ENCODE data around the gene ADAMTSL4. TPM values are rescaled to one million over a fixed set of nuclear protein-coding genes. Genes with fewer than 3 reads are reported as not detected.
A peak's percentile ranks its signal among the peaks of the same experiment; 100 is the strongest.

The ADAMTSL4 gene
- total and polyA plus RNA-seq, 9 of the 15 experiments (the other 6 are each of a cell fraction or from before 2014, with no cell fraction given) = 12.7 to 212 (median 35.6) TPM

GRCh38 chr1:150604226-150604588 lies 55.0 kb downstream of the ADAMTSL4 start (continued):
- TF ChIP-seq ELF4 (CRISPR knock-in tag; IDR thresholded peaks at IDR 0.05) = no peak
- no peak for TF ChIP-seq FOXJ3 (CRISPR knock-in tag; IDR thresholded peaks at IDR 0.05)
- no peak for TF ChIP-seq ZNF696 (CRISPR knock-in tag; conservative IDR thresholded peaks at IDR 0.05)
- no peak for TF ChIP-seq MAFF (IDR thresholded peaks at IDR 0.05; ENCODE audit: low read length)
- no peak for TF ChIP-seq TCF15 (CRISPR knock-in tag; IDR thresholded peaks at IDR 0.05)
- no peak for TF ChIP-seq ZNF3 (CRISPR knock-in tag; IDR thresholded peaks at IDR 0.05)
- peak; percentile 53 for TF ChIP-seq RBFOX2 (IDR thresholded peaks at IDR 0.05; ENCODE audit: low read depth, low read length)
- TF ChIP-seq CSDE1 (IDR thresholded peaks at IDR 0.05) = no peak
- TF ChIP-seq VEZF1 (CRISPR knock-in tag; IDR thresholded peaks at IDR 0.05) = peak; percentile 10; the same call in 1 of the 2 replicates
- no peak for TF ChIP-seq HNRNPH1 (optimal IDR thresholded peaks at IDR 0.05; ENCODE audit: low read depth, low read length)
- no peak for TF ChIP-seq ZBTB49 (CRISPR knock-in tag; IDR thresholded peaks at IDR 0.05; ENCODE audit: borderline replicate concordance)
- 0 out of 2 replicates have a peak, but pooled peaks have one; percentile 60 for TF ChIP-seq ATF6 (CRISPR knock-in tag; IDR thresholded peaks at IDR 0.05)
- no peak for TF ChIP-seq HOMEZ (CRISPR knock-in tag; IDR thresholded peaks at IDR 0.05)
- no peak for TF ChIP-seq IFI16 (CRISPR knock-in tag; IDR thresholded peaks at IDR 0.05)
- TF ChIP-seq CBFA2T2 (conservative IDR thresholded peaks at IDR 0.05) = no peak
- TF ChIP-seq PCBP1 (IDR thresholded peaks at IDR 0.05; ENCODE audit: low read depth, low read length, poor library complexity, severe bottlenecking) = no peak

Data from K562 (cell line).